Activated T-helper 9 cell treated with anti-CD3 and anti-CD28 coated beads, Interleukin-2, amount 50 U/mL, for 16 hours (primary cell): ENCODE measurements around the gene COL27A1.
A peak's percentile ranks its signal among the peaks of the same experiment; 100 is the strongest.

Experiments used
- DNase-seq: peaks from one replicate; pipeline ENCODE4 v3.0.0-alpha.2; 2020; ENCODE audit warnings: low read depth

Gene COL27A1

GRCh38 chr9:114342755-114343440 lies 187.6 kb downstream of the COL27A1 start:
- DNase-seq = no peak

GRCh38 chr9:114343471-114344187 lies 188.3 kb downstream of the COL27A1 start:
- DNase-seq = no peak

DNA sequence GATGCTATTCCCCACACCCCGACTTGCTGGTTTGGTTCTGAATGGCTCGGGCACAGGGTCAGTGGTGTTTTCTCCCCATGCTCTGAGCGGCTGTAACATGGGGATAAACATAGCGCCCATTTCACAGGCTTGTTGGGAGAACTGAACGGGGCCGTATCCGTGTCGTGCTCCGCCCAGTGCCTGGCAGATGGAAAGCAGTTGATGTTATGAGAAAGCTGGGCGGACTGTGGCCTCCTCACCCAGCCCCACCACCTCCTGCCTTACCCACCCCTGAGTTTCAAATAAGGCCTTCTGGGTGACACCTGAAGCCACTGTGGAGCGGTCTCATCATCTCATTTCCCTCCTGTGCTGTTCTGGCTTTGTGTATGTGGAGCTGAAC lies 188.8 kb downstream of the COL27A1 start:
- DNase-seq = no peak

DNA sequence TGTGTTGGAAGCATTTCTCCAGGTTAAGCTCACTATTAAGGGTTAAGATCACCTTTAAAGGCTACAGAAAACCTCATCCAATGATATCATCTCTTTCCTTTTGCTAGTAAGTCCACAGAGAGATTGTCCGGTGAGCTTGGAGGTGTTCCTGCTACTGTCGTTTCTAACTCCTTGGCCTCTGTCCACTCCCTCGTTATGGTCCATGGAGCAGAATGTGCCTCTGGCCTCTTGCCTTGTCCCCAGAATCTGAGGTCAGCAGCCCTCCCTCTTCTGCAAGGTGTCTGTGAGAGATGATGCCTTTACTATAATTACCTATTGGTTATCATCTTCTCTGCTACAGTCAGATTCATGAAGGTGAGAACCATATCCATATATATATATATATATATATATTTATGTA lies 189.4 kb downstream of the COL27A1 start:
- no peak for DNase-seq

DNA sequence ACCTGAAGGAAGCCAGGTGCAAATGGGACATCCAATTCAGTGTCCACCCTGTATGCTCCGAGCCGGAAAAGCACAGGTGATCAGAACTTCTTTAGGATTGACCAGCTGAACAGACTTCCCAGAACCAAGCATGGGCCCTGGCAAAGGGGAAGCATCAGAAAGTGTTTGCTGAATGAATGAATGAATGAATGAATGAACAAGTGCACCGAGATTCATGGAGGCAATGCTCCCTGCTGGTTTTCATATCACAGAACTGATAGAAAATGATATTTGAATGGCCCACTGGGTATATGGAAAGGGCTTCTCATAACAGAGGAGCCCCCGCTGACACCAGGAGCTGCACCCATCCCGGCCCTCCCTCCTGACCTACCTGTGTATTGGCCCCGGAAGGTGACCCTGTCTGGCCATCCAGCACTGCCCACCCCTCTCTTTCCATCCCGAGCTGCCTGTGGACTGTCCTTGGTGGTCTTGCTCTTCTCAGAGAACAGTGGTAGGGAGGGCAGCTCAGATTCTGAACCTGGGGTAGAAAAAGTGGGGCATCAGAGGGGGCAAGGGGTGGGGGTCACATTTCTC lies 190.2 kb downstream of the COL27A1 start:
- no peak for DNase-seq

DNA sequence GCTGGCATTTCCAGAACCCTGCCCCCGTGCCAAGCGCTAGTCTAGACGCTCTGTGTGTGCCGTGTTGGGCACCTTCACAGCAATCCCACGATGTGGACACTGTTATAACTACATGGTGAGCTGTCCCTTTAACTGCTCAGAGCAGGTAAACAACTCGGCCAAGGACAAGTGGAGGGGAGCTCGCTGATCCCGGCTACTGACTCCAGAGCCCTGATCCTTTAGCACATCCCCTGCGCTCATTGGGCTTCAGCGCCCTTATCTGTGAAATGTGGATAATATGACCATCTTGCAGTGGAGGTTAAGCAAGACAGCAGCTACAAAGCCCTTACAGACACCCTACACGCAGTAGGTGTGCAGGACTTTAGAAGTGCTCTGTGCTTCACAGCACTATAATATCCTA lies 190.8 kb downstream of the COL27A1 start:
- DNase-seq = no peak

DNA sequence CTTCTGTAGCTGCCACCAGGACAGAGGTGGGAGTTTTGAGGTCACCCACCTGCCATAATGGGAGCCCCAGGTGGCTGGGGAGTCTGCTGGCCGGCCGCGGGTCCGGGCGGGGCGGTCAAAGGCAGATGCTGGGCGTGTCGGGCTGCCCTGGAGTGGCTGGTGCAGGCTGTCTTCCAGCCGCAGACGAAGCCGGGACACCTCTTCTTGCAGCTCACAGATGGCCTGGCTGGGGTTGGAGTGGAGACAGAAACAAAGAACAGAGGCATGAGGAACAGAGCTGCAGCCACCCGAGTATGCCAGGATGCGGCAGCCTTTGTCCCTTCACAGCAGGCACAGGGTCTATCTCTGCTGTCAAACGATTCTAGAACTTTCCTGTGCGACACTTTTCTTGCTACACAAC lies 192.3 kb downstream of the COL27A1 start:
- no peak for DNase-seq

- no peak for DNase-seq
Measured at GRCh38 chr9:114348261-114348905, 193.0 kb downstream of the COL27A1 start.

DNA sequence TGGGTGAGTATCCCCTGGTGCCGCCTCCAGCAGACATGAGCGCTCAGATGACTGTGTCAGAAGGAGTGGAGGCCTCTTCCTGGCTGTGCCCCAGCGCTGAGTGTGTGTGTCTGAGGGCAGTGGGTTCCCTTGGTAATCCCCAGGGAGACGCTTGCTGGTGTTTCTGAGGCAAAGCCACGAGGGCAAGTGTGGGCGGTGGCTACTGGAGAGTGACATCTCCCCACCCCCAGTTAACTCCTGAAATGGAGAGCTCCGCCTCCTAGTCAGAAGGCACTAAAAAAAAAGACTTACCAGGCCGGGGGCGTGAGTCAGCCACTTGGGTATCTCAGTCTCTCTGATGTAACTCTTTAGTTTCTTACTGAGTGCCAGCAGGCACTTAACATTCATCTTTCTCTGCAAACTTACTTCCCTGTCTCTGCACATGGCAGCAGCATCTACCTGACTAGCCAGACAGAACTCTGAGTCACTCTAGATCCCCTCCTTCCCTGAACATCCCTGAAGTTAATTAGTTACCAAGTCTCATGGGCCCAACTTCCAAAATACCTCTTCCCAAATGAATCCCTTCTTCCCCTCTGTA lies 193.7 kb downstream of the COL27A1 start:
- peak; percentile 76 for DNase-seq

DNA sequence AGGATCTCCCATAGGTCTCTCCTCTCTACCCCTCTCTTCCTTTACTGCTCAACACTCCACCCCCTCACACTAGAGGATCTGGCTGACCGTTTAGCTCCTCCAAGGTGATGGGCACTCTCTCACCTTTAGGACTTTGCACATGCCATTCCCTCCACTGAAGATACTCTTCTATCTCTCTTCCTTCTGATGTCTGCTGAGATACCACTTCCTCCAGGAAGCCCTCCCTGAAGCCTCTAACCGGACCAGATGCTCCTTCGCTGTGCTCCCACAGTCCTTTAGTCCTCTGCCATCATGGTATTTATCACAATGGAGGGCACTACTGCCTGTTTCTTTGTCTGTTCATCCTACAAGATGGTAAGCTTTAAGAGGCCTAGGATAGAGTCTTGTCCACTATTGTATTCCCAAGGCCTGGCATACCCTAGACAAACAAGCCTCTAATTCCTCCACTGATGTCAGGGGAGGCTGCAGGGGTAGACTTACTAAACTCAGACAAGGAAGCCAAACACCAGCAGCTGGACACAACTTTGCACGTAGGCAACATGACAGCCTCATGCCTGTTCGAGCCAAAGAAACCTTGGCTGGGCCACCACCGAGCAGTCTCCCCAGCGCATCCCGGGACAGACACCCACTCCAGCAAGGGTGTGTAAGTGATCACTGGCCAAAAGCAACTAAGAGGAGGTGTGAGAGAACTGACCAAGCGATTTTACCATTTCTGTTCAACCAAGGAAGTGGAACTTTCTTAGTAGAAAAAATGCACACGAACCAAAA lies 194.6 kb downstream of the COL27A1 start:
- DNase-seq = no peak

DNA sequence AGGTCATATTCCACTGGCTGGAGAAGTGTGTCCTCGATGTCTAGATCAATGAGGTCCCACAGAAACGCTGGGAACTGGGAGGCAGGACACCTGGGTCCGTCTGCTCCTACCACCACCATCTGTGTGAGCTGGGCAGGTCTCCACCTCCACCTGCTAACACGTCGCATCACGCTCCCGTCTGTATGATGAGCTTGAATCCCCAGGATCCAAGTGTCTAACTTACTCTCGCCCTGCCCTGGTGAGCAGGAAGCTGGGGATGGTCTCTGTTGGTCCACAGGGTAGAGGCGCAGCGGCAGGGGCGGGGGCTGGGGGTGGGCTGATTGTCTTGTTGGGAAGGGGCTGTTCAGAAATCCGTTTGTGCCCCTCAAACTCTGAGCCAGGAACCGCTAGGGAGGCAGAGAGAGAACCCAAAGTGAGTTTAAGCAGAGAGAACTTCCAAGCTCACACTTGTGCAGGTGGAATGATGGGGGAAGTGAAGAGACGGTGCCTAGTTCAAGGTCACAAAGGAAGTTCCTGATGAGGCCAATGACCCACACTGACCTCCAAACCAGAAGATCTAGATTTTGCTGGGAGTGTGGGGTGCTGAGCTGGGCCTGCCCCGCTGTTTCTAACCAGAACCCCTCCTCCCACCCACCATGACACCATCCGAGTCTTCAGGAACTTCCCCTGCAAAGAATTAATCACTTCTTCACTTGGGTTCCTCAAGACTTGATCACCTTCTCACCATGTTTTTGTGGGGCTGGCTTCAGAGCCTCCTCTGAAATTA lies 195.5 kb downstream of the COL27A1 start:
- DNase-seq = no peak

- no peak for DNase-seq
Measured at GRCh38 chr9:114351932-114352331, 196.6 kb downstream of the COL27A1 start.

- no peak for DNase-seq
Measured at GRCh38 chr9:114355821-114356220, 200.5 kb downstream of the COL27A1 start.

DNA sequence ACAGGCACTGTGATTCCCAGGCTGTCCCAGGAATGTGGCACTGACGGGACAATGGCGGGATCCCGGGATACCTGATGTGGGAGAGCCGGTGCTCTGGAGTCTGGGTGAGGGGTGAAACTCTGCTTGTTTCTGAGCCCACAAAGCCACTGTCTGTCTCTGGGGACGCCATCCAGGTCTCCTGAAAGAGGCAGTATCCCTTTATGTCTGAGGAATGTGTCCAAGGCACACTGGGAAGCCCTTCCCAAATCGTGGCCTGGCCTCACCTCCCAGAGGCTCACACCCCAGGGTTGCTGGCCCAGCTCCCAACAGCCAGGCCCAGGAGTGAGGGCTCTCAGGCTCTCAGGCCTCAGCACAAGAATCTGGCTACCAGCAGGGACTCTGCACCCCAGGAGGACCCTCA lies 201.5 kb downstream of the COL27A1 start:
- DNase-seq = no peak

DNA sequence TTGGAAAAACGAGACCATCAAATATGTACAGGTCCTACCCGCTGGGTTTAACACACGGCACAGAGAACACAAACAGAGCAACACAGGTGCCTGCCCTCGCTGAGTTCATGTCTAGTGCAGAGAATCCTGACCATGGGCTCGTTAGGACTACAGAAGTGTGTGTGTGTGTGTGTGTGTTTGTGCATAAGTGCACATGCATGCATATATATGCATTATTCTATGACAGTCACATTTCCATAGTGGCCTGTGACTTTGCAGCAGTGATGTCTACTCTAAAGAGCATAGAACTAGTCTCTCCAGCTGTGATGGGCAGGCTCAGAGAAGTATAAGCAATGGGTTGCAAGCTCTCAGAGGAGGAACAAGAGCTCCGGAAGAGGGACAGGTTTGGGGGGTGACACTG lies 202.0 kb downstream of the COL27A1 start:
- DNase-seq = no peak

GRCh38 chr9:114357911-114358328 lies 202.6 kb downstream of the COL27A1 start:
- no peak for DNase-seq

DNA sequence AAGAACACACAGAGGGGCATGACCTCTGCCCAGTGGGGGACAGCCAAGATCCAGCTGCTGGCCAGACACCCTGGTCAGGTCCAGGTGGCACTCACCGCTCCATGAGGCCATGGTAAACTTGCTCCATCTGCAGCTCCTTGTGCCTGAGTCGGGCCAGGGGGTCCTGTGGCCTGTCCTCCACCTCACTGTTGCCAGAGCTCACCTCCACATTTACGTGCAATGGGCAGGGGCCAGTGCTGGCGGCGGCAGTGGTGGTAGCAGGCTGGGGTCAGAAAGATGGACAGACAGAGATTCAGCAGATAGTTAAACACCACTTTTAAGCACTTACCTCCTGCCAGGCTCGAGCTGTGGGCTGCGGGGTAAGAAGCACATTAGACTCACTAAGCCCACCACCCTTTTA lies 204.5 kb downstream of the COL27A1 start:
- no peak for DNase-seq

DNA sequence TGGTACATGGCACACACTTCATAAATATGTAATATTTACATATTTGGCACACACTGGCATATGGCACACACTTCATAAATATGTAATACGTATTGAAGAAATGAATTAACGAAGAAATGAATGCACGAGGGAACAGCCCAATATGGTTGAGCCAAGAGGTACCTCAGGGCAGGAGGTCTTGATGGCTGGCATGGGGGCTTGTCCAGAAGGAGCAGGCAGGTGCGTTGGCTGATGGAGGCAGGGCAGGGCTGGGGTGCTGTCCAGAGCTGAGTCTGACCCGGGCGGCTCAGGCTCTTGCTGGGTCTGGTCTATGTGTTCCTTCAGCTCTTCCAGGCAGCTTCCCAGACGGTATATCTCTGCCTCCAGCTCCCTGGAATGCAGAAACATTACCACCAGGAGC lies 206.2 kb downstream of the COL27A1 start:
- no peak for DNase-seq
